ENCODE data around the gene ATG9B.

DNA sequence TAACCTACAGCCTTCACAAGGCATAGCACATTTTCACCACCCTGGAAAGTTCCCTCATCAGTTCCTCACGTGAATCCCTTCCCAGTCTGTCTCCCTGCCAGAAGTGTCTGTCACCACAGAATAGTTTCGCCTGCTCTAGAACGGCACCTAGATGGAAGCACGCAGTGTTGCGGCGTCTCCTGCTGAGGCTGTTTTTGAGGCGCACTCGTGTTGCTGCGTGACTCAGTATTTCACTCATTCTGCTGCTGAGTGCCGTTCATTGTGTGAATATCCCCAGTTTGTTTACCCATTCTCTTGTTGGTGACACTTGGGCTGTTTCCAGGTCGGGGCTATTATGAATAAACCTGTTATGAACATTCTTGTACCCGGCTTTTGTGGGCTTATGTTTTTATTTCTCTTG is 20.7 kb downstream of the ATG9B start:
- TF ChIP-seq, protein P1, sequence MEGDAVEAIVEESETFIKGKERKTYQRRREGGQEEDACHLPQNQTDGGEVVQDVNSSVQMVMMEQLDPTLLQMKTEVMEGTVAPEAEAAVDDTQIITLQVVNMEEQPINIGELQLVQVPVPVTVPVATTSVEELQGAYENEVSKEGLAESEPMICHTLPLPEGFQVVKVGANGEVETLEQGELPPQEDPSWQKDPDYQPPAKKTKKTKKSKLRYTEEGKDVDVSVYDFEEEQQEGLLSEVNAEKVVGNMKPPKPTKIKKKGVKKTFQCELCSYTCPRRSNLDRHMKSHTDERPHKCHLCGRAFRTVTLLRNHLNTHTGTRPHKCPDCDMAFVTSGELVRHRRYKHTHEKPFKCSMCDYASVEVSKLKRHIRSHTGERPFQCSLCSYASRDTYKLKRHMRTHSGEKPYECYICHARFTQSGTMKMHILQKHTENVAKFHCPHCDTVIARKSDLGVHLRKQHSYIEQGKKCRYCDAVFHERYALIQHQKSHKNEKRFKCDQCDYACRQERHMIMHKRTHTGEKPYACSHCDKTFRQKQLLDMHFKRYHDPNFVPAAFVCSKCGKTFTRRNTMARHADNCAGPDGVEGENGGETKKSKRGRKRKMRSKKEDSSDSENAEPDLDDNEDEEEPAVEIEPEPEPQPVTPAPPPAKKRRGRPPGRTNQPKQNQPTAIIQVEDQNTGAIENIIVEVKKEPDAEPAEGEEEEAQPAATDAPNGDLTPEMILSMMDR (IDR thresholded peaks at IDR 0.05; ENCODE audit: poor library complexity): no peak
- TF ChIP-seq EZH2phosphoT487 (IDR thresholded peaks at IDR 0.05; ENCODE audit: low read depth, severe bottlenecking, unreplicated experiment) (no peak), EZH2 (IDR thresholded peaks at IDR 0.05; ENCODE audit: borderline replicate concordance) (no peak)
